Sigmoid colon (tissue), 7 donors: ENCODE measurements around the gene EFCAB8. TPM values are rescaled to one million over a fixed set of nuclear protein-coding genes. Genes with fewer than 3 reads are reported as not detected.

Source experiments
- DNase-seq: peaks from one replicate; pipeline ENCODE4 v3.0.0-alpha.2; 2019
- H3K27ac ChIP-seq, 4 donors: fragments of 200-600 bp; sonication (generic); one replicate each; pipeline ENCODE4 v1.5.1; 2016 to 2019; ENCODE audit warnings: mild to moderate bottlenecking in 1 of 4
- H3K27me3 ChIP-seq, 3 donors: fragments of 200-600 bp; sonication (generic); one replicate each; pipeline ENCODE4 v1.5.1; 2019; ENCODE audit warnings: mild to moderate bottlenecking in 1 of 3
- H3K36me3 ChIP-seq, 4 donors: fragments of 200-600 bp; sonication (generic); one replicate each; pipeline ENCODE4 v1.5.1; 2016 to 2019
- H3K4me1 ChIP-seq, 4 donors: fragments of 200-600 bp; sonication (generic); one replicate each; pipeline ENCODE4 v1.5.1; 2017 to 2019
- H3K4me3 ChIP-seq, 4 donors: fragments of 200-600 bp; sonication (generic); one replicate each; pipeline ENCODE4 v1.5.1; 2017 to 2019; ENCODE audit warnings: mild to moderate bottlenecking in 2 of 4, moderate library complexity in 1 of 4
- H3K9me3 ChIP-seq, 4 donors: fragments of 200-600 bp in 3 of 4; sonication (generic) in 3 of 4; one replicate each; pipeline versions ENCODE4 v1.5.1 to v1.6.1; 2013 to 2019
- EP300 ChIP-seq, 4 donors: sonication (generic); formaldehyde crosslinking; IDR thresholded peaks; one replicate each; pipeline ENCODE4 v1.6.1; 2017; ENCODE audit warnings: antibody characterized with exemption in 4 of 4
- POLR2A ChIP-seq, 2 donors: fragments of 450-650 bp; IDR thresholded peaks; one replicate each; pipeline ENCODE4 v1.6.1; 2016; ENCODE audit warnings: antibody characterized with exemption in 2 of 2, mild to moderate bottlenecking in 2 of 2, moderate library complexity in 2 of 2
- POLR2AphosphoS5 ChIP-seq, 4 donors: sonication (generic); formaldehyde crosslinking; IDR thresholded peaks; one replicate each; pipeline ENCODE4 v1.6.1; 2017; ENCODE audit warnings: antibody characterized with exemption in 4 of 4
- WGBS, 2 donors: extraction: QIAGEN DNeasy Blood & Tissue Kit; methylation state at CpG; one replicate each; pipeline ENCODE4 v1.1.7; 2013; 5-methylcytosine and 5-hydroxymethylcytosine counted together
- intact Hi-C: fragments of 100-400 bp; cut with DNase I; formaldehyde crosslinking; loops from one replicate; pipeline ENCODE4 v1.15.1; 2023
- polyA plus RNA-seq, 3 donors: library from polyadenylated mRNA; stranded (reverse); fragments of 200-250 nt; gene quantifications; one replicate each; pipeline ENCODE4 v1.2.3, GENCODE V29; 2013
- total RNA-seq, 4 donors: library from RNA; depleted of rRNA; stranded (reverse); fragments of >200 nt; gene quantifications; one replicate each; pipeline ENCODE4 v1.1.0, GENCODE V29; 2016
- TF ChIP-seq, protein P1 (sequence below), 4 experiments: fragments of 450-650 bp in 3 of 4; fragments of 200-600 bp in 1 of 4; IDR thresholded peaks; one replicate each; pipeline ENCODE4 v1.5.1; 2016 to 2019; ENCODE audit warnings: antibody characterized with exemption in 4 of 4, mild to moderate bottlenecking in 3 of 4, moderate library complexity in 2 of 4
- donor health status: healthy with polysubstance abuse.
- donor health status: Bipolar disorder and iron deficiency.
- donor health status: healthy.

EFCAB8 gene
- total and polyA plus RNA-seq, 7 donors, result 0.06 to 0.83 (median 0.60) TPM; not detected in 3

DNA sequence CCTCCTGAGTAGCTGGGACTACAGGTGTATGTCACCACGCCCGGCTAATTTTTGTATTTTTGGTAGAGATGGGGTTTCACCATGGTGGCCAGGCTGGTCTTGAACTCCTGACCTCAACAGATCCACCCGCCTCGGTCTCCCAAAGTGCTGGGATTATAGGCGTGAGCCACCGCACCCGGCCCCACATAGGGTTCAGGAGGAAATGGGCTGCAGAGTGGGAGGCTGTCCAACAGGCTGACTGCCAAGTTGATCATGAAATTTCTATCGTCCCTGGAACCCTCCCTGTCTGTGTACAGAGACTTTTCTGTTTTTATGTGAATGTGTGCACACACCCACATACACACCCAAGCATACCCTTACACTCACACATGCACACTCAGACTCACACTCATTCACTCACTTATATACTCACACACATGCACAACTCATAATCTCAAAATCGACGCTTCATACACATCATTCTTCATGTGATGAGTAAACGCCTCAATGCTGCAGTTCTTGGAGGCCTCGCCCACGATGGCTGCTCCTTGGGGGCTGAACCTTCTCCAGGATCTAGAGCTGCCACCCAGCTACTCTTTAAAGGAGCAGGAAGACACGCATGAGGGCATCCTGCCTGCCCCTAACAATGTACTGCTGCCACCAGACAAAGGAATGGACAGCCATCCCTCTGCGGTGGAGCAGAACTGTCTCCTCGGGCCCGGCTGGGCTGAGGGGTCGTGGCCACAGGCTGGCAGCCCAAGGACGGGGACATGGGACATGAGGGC lies 109.9 kb downstream of the EFCAB8 start:
- intact Hi-C loops, result loop anchor here (10.0 kb wide), 1 partner anchor 56 kb away; no protein-coding TSS in a partner anchor
- H3K27me3 ChIP-seq, result no peaks in the 10 kb centered on the region
- no peaks in the 10 kb centered on the region for H3K4me1 ChIP-seq
- no peak overlapping the region for H3K27ac ChIP-seq
- H3K36me3 ChIP-seq, result no peaks in the 10 kb centered on the region
- no peak overlapping the region for H3K4me3 ChIP-seq
- no peaks in the 10 kb centered on the region for H3K9me3 ChIP-seq
- peak; percentile 35 for DNase-seq
- WGBS, 2 donors, result 41 to 67% methylated on average over 19 of the region's 19 CpGs
- no peak for TF ChIP-seq POLR2A (IDR thresholded peaks at IDR 0.05)
- TF ChIP-seq, protein P1, sequence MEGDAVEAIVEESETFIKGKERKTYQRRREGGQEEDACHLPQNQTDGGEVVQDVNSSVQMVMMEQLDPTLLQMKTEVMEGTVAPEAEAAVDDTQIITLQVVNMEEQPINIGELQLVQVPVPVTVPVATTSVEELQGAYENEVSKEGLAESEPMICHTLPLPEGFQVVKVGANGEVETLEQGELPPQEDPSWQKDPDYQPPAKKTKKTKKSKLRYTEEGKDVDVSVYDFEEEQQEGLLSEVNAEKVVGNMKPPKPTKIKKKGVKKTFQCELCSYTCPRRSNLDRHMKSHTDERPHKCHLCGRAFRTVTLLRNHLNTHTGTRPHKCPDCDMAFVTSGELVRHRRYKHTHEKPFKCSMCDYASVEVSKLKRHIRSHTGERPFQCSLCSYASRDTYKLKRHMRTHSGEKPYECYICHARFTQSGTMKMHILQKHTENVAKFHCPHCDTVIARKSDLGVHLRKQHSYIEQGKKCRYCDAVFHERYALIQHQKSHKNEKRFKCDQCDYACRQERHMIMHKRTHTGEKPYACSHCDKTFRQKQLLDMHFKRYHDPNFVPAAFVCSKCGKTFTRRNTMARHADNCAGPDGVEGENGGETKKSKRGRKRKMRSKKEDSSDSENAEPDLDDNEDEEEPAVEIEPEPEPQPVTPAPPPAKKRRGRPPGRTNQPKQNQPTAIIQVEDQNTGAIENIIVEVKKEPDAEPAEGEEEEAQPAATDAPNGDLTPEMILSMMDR (IDR thresholded peaks at IDR 0.05), result no peak
- no peak for TF ChIP-seq POLR2AphosphoS5 (IDR thresholded peaks at IDR 0.05)
- no peak for TF ChIP-seq EP300 (IDR thresholded peaks at IDR 0.05)

DNA sequence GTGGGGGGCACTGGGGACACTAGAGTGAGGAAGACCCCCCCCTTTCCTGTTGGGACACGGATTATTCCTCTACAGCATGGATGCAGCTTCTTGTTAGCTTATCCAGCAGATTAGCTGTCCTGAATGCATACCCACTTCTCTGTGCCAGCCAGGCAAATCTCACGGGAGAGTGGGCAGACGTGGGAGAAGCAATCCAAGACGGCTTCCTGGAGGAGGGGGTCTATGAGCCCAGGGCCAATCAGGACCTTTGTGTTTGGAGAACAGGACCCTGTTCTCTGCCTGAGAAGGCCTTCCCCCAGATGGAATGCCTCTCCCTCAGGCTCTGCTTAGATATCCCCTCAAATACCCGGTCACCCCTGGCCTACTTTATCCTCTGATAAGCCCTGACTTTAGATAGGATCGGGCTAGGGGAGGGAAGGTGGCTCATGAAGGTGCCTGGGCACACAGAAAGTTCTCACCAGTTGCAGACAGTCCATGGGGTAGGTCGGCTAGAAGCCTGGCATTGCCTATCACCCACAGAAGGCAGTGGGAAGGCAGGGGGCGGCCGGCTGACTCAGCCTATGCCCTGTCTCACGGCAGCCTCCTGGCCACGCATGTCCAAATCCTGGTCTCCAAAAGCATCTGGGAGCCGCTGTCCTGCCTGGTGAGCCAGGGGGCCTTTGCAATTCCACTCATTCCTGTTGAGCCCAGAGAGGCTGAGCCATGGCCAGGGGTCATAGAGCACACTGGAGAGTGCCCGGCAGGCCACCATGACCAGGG lies 110.8 kb downstream of the EFCAB8 start:
- H3K27me3 ChIP-seq, result no peaks in the 10 kb centered on the region
- intact Hi-C loops, result loop anchor here (10.0 kb wide), 1 partner anchor 55 kb away; no protein-coding TSS in a partner anchor
- H3K36me3 ChIP-seq, result no peaks in the 10 kb centered on the region
- no peaks in the 10 kb centered on the region for H3K4me1 ChIP-seq
- H3K27ac ChIP-seq, result no peak overlapping the region
- TF ChIP-seq POLR2AphosphoS5 (IDR thresholded peaks at IDR 0.05), result no peak
- TF ChIP-seq POLR2A (IDR thresholded peaks at IDR 0.05), result no peak
- TF ChIP-seq EP300 (IDR thresholded peaks at IDR 0.05), result no peak
- TF ChIP-seq, protein P1 (IDR thresholded peaks at IDR 0.05), result no peak
- WGBS, 2 donors, result 82 to 88% methylated on average over 13 of the region's 13 CpGs
- DNase-seq, result peak; percentile 47
- H3K9me3 ChIP-seq, result no peaks in the 10 kb centered on the region
- H3K4me3 ChIP-seq, result no peak overlapping the region

DNA sequence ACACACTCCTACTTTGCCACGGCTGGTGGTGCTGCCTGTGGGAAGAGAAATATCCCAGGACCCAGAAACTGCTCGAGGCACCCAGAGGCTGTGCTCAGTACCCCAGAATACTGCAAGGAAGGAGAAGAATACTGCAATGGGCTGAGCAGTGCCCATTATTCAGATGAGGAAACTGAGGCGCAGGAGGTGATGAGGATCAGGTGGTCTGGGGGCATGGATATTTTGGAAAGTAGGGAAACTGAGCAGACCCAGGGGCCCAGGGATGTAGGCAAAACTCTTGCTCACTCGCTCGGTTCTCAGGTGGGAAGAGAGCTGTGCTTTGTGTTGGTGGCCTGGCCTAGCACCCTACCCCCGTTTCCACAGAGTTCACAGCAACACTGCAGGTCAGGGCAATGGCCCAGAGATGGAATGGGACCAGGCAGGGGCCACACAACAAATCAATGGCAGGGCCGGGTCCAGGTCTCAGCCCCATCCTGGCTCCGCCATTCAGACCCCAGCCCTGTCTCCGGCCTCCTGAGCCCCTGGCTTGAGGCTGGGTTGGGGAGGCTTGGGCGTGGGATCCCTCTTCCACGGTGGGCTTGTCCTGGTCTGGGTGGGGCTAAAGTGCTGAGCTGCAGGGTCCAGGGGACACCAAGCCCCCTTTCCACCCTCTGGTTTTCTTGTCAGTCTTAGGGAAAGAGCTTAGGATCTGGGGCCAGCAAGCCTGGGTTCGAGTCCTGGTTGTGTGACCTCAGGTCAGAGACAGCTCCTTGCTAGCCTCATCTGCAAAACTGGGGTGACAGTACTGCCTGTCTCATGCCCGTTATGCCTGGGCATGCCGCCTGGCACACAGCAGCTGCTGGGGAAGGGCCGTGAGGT lies 111.6 kb downstream of the EFCAB8 start:
- intact Hi-C loops, result no loop called here
- Histone ChIP-seq H3K27ac (no peak overlapping the region), H3K36me3 (no peaks in the 10 kb centered on the region), H3K27me3 (no peaks in the 10 kb centered on the region), H3K4me1 (no peaks in the 10 kb centered on the region), H3K9me3 (no peaks in the 10 kb centered on the region), H3K4me3 (no peak overlapping the region)
- TF ChIP-seq POLR2AphosphoS5 (IDR thresholded peaks at IDR 0.05) (no peak), EP300 (IDR thresholded peaks at IDR 0.05) (no peak), POLR2A (IDR thresholded peaks at IDR 0.05) (no peak)
- TF ChIP-seq, protein P1 (IDR thresholded peaks at IDR 0.05), result no peak
- peak; percentile 57 for DNase-seq
- 84 to 89% methylated on average over 15 of the region's 15 CpGs for WGBS, 2 donors

DNA sequence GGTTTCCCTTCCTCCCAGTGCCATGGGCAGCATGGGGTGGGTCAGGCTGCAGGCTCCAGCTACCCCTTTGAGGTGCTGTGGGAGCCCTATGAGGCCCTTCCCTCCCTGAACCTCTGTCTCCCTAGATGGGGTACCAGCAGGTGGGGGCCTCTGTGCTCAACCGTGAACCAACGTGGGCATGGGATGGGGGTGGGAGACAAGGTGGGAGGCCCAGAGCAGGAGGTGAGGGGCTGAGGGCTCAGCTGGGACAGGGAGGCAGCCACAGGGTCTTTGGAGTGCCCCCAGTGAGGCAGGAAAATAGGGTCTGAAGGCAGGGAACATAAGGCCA lies 112.2 kb downstream of the EFCAB8 start:
- 77 to 78% methylated on average over 2 of the region's 2 CpGs for WGBS, 2 donors
- intact Hi-C loops, result no loop called here
- H3K36me3 ChIP-seq, result no peaks in the 10 kb centered on the region
- no peak overlapping the region for H3K27ac ChIP-seq
- H3K4me1 ChIP-seq, result no peaks in the 10 kb centered on the region
- H3K9me3 ChIP-seq, result no peaks in the 10 kb centered on the region
- peak; percentile 37 for DNase-seq
- no peak for TF ChIP-seq POLR2A (IDR thresholded peaks at IDR 0.05)
- no peak for TF ChIP-seq POLR2AphosphoS5 (IDR thresholded peaks at IDR 0.05)
- no peak for TF ChIP-seq EP300 (IDR thresholded peaks at IDR 0.05)
- TF ChIP-seq, protein P1 (IDR thresholded peaks at IDR 0.05), result no peak
- no peaks in the 10 kb centered on the region for H3K27me3 ChIP-seq
- no peak overlapping the region for H3K4me3 ChIP-seq
